Astrocyte (in vitro differentiated cells and primary cell): ENCODE results near the gene NADK.
"Not testable (repeated sequence)": the region's sequence is repeated elsewhere in the genome, so short reads cannot be mapped to it uniquely, and the experiment has no call there.

ENCODE experiments used
- EZH2 ChIP-seq: IDR thresholded peaks from 2 replicates; pipeline ENCODE4 v1.6.1; 2012; ENCODE audit warnings: mild to moderate bottlenecking, low read length, inconsistent platforms; ENCODE audit not compliant: insufficient read depth
- TF ChIP-seq, protein P1 (sequence below): IDR thresholded peaks from 2 replicates; pipeline ENCODE4 v1.5.1; 2011; ENCODE audit warnings: low read depth, mild to moderate bottlenecking, inconsistent platforms, low read length, moderate library complexity; ENCODE audit not compliant: insufficient read depth

DNA sequence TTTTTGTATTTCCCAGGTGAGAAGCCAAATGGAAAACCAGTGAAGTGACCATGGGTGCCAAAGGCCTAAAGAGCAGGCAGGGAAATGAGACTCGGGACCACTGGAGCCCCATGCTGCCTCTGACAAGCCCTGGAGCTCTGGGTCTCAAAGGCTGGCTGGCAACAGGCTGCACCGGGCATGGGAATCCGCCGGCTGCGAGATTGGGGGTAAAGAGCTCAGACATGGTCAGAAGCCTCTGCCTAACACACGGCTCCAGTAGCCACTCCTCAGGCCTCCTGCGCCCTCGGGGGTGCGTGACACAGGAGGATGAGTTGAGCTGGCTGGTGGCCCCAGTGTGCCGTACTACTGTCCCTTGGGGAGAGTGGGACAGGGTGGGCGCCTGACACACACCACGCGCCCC lies 48.0 kb downstream of the NADK start:
- TF ChIP-seq, protein P1, sequence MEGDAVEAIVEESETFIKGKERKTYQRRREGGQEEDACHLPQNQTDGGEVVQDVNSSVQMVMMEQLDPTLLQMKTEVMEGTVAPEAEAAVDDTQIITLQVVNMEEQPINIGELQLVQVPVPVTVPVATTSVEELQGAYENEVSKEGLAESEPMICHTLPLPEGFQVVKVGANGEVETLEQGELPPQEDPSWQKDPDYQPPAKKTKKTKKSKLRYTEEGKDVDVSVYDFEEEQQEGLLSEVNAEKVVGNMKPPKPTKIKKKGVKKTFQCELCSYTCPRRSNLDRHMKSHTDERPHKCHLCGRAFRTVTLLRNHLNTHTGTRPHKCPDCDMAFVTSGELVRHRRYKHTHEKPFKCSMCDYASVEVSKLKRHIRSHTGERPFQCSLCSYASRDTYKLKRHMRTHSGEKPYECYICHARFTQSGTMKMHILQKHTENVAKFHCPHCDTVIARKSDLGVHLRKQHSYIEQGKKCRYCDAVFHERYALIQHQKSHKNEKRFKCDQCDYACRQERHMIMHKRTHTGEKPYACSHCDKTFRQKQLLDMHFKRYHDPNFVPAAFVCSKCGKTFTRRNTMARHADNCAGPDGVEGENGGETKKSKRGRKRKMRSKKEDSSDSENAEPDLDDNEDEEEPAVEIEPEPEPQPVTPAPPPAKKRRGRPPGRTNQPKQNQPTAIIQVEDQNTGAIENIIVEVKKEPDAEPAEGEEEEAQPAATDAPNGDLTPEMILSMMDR, result not testable (repeated sequence)
- TF ChIP-seq EZH2, result not testable (repeated sequence)
